Measurements from ENCODE around the gene PCSK5. TPM values are rescaled to one million over a fixed set of nuclear protein-coding genes. Genes with fewer than 3 reads are reported as not detected.

Gene PCSK5
- total RNA-seq, 1 experiment from 2014 or later: 7.5 TPM

DNA sequence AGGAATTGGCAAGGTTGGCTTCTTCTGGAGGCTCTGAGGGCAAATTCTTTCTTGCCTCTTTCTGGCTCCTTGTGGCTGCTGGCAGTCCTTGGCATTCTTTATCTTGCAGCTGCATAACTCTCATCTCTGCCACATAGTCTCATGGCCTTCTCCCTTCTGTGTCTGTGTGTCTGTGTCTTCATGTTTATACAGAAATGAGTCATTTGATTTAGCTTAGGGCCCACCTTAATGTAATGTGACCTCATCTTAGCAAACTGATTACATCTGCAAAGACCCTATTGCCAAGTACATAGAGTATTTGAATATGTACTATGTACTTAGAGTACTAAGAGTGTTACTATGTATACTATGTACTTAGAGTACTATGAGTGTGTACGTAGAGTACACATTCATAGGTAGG is 381.3 kb downstream of the PCSK5 start:
- Histone ChIP-seq H3K14ac (ENCODE audit: insufficient read depth, low read length) (no peak overlapping the region), H4K91ac (ENCODE audit: insufficient read length, low read depth, low read length) (no peak overlapping the region), H3K4me2 (ENCODE audit: insufficient read depth, insufficient read length, low read length) (no peak overlapping the region), H2AFZ (ENCODE audit: low read length) (no peak overlapping the region), H2BK15ac (ENCODE audit: low read depth, low read length) (no peak overlapping the region), H3T11ph (ENCODE audit: low read length) (no peak overlapping the region), H3K27ac (ENCODE audit: insufficient read length, low read depth, low read length) (no peak overlapping the region), H3K79me1 (ENCODE audit: insufficient read depth, low read depth, low read length, poor library complexity, severe bottlenecking) (no peaks in the 10 kb centered on the region), H2BK120ac (ENCODE audit: low read depth, low read length, poor library complexity, severe bottlenecking) (no peak overlapping the region), H3K56ac (ENCODE audit: insufficient read length, low read depth, low read length) (no peak overlapping the region), H3K27me3 (ENCODE audit: insufficient read depth, low read length) (no peaks in the 10 kb centered on the region), H2BK20ac (ENCODE audit: low read depth, low read length, poor library complexity, severe bottlenecking) (no peak overlapping the region), H3K79me2 (ENCODE audit: insufficient read depth, low read length) (no peaks in the 10 kb centered on the region), H2BK12ac (ENCODE audit: insufficient read length, low read depth, low read length) (no peak overlapping the region), H3K18ac (ENCODE audit: insufficient read length, low read depth, low read length) (no peak overlapping the region), H4K5ac (ENCODE audit: insufficient read length, low read depth, low read length) (no peak overlapping the region), H3K23me2 (ENCODE audit: insufficient read length, low read depth, low read length, poor library complexity, severe bottlenecking) (no peaks in the 10 kb centered on the region), H4K20me1 (ENCODE audit: control insufficient read depth, insufficient read depth, insufficient read length) (no peaks in the 10 kb centered on the region), H3K9me3 (ENCODE audit: control insufficient read depth, low read depth, low read length) (no peaks in the 10 kb centered on the region), H2AK5ac (ENCODE audit: insufficient read length, low read length) (no peak overlapping the region), H2BK5ac (ENCODE audit: insufficient read length, low read length) (no peak overlapping the region), H3K23ac (ENCODE audit: insufficient read length, low read depth, low read length) (no peak overlapping the region), H3K4me1 (ENCODE audit: insufficient read depth, low read length) (no peaks in the 10 kb centered on the region), H3K9ac (ENCODE audit: extremely low read depth, insufficient read length, low read length) (no peak overlapping the region), H3K4ac (ENCODE audit: low read depth, low read length) (no peak overlapping the region), H4K8ac (replicated peaks; ENCODE audit: insufficient read length, low read depth, low read length) (no peak overlapping the region)
- Mint-ChIP-seq H3K27me3 (ENCODE audit: low read depth) (no peaks in the 10 kb centered on the region), H3K36me3 (ENCODE audit: insufficient read depth in 1 of 3, low read depth in 3 of 3) (no peaks in the 10 kb centered on the region), H3K9me3 (no peaks in the 10 kb centered on the region), H3K27ac (no peak overlapping the region), H3K4me1 (peaks cover 3 to 5% of the 10 kb centered on the region in 2 experiments), H3K4me3 (no peak overlapping the region)
- no CpG with 5 or more reads among the region's 1 CpG for WGBS (ENCODE audit: extremely low coverage, insufficient read length, low lambda C conversion rate)
- DNase-seq: no peak
- TF ChIP-seq, protein P1, sequence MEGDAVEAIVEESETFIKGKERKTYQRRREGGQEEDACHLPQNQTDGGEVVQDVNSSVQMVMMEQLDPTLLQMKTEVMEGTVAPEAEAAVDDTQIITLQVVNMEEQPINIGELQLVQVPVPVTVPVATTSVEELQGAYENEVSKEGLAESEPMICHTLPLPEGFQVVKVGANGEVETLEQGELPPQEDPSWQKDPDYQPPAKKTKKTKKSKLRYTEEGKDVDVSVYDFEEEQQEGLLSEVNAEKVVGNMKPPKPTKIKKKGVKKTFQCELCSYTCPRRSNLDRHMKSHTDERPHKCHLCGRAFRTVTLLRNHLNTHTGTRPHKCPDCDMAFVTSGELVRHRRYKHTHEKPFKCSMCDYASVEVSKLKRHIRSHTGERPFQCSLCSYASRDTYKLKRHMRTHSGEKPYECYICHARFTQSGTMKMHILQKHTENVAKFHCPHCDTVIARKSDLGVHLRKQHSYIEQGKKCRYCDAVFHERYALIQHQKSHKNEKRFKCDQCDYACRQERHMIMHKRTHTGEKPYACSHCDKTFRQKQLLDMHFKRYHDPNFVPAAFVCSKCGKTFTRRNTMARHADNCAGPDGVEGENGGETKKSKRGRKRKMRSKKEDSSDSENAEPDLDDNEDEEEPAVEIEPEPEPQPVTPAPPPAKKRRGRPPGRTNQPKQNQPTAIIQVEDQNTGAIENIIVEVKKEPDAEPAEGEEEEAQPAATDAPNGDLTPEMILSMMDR (conservative IDR thresholded peaks at IDR 0.05): no peak

Data from H9 (cell line).